EH (cell line): ENCODE results near the gene R3HDM4.
A peak's percentile ranks its signal among the peaks of the same experiment; 100 is the strongest.
"Not testable (repeated sequence)": the region's sequence is repeated elsewhere in the genome, so short reads cannot be mapped to it uniquely, and the experiment has no call there.

Source experiments
- DNase-seq: peaks from one replicate; pipeline ENCODE4 v3.0.0-alpha.2; 2015; ENCODE audit warnings: low read depth

R3HDM4 gene

DNA sequence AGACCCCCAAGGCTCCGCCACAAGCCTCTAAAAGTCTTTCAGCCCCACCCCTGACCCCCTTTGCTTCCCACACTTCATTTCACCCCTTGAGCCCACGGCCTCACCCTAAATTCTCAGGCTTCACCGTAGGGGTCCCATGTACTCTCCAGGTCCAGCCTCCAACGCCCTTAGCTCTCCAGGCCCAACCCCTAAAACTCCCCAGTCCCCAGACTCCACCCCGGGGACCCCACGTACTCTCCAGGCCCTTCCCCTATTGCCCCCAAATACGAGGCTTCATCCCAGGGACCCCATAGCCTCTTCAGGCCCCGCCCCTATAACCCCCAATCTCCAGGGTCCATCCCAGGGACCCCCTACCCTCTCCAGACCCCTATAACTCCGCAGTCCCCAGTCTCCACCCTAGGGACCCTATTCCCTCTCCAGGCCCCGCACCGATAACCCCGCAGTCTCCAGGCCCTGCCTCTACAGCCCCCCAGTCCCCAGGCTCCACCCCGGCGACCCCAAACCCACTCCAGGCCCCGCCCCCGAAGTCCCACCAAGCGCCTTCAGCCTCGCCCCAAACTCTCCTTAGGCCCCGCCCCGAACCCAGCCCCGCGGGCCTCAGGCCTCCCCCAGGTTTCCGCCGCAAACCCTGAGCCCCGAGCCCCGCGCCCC lies 20.7 kb downstream of the R3HDM4 start:
- no peak for DNase-seq

- DNase-seq, result not testable (repeated sequence)
Observed at GRCh38 chr19:891421-892200, 21.4 kb downstream of the R3HDM4 start.

DNA sequence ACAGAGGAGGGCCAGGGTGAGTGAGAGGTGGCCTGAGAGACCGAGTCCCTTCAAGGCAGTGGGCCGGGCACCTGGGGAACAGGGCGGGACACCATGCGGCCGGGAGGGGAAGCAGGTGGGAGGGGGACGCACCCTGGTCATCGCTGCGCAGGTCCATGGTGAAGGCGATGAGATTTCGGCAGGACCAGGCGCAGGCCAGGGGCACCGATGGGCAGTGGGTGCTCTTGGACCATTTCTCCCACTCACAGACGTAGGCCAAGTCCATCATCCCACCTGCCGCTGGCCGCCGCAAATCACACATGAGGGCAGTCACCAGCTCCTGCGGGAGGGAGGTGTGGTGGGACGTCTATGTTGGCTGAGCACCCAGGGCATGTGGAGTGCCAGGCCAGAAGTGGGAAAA lies 22.2 kb downstream of the R3HDM4 start:
- no peak for DNase-seq

GRCh38 chr19:889662-890295 lies 23.2 kb downstream of the R3HDM4 start:
- DNase-seq, result no peak

- DNase-seq, result no peak
Observed at GRCh38 chr19:888581-889385, 24.2 kb downstream of the R3HDM4 start.

GRCh38 chr19:887599-887998 lies 25.4 kb downstream of the R3HDM4 start:
- DNase-seq, result no peak

DNA sequence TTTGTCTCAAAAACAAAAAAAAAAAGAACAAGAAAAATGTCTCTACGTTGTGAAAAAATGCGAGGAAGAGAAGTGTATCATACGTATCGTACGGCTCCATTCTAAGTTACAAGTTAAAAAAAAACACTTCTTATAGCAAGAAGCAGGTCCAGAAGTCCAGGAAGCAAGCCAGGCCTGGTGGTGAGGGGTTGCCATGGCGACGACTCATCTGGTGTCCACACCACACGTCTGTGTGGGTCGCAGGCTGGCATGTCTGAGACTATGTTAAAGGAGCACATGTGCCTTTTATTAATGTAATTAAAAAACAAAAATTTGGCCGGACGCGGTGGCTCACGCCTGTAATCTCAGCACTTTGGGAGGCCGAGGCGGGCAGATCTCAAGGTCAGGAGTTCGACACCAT lies 25.9 kb downstream of the R3HDM4 start:
- peak; percentile 89 for DNase-seq

GRCh38 chr19:885536-886224 lies 27.3 kb downstream of the R3HDM4 start:
- DNase-seq, result no peak

DNA sequence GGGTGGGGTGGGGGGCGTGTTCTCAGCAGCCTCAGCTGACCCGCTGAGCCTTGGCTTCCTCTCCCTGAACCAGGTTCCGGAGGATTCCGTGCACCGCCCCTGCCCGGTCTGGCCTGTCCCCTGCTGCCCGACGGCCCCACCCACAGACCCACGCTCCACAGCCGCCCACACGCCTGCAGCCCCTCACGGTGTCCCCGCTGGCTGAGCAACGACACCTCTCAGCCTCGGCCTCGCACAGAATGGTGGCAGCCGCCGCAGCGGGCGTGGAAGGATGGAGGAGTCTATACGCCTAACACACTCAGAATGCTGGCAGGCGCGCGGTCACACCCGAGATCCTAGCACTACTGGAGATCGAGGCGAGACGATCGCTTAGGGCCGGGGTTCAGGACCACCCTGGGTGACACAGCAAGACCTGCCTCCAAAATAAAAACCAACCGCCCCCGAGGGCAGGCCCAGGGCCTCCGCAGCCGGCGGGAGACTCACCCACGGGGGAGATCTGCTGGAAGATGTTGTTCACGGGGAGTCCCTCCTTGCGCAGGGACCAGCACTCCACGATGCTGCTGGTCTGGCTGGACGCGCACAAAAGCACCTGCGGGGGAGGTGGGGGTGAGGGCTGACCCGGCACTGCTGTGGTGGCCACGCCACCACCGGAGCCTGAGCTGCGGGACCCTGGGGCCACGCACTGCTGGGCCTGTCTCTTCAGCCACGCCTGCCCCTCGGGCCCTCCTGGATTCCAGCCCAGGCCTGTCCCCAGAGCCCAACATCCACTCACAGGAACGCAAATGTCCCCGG lies 28.4 kb downstream of the R3HDM4 start:
- DNase-seq, result no peak

DNA sequence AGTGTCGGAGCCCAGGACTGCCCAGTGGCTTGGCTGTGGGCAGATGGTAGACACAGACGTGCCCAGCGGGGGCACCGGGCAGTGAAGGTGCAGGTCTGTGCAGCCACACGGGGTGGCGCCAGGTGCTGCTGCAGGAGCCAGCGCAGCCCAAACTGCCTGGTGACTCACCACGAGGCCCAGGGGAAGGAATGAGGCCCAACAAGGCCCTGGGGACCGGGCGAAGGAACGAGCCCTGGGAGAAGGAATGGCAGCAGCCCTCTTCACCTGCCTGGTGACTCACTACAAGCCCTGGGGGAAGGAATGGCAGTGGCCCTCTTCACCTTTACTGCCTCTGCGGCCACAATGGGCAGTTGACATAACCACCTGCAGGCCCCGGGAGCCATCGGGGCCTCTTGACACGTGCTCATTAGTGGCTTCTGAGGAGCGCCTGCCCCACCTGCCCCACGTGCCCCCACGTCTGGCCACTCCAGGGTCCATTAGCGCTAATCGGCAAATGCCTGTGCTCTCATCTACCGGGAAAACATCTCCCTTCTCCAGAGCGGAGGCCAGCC lies 29.3 kb downstream of the R3HDM4 start:
- no peak for DNase-seq

DNA sequence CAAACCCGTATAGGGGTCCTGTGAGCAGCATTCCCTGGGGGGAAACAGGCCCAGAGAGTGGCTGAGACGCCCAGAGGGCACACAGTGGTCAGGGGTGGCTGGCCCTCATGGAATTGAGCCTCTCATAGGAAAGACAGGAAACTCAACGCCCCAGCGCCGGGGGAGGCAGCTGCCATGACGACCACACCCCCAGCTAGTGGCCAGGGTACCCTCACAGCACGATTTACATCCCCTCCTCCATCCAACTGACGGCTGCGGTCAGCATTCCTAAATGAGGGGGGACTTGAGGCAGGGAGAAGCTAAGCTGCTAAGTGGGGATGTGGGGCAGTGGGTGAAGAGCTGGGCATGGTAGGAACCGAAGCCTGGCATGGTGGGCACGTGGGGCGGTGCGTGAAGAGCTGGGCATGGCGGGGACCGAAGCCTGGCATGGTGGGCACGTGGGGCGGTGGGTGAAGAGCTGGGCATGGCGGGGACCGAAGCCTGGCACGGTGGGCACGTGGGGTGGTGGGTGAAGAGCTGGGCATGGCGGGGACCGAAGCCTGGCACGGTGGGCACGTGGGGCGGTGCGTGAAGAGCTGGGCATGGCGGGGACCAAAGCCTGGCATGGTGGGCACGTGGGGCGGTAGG lies 30.0 kb downstream of the R3HDM4 start:
- DNase-seq, result no peak

DNA sequence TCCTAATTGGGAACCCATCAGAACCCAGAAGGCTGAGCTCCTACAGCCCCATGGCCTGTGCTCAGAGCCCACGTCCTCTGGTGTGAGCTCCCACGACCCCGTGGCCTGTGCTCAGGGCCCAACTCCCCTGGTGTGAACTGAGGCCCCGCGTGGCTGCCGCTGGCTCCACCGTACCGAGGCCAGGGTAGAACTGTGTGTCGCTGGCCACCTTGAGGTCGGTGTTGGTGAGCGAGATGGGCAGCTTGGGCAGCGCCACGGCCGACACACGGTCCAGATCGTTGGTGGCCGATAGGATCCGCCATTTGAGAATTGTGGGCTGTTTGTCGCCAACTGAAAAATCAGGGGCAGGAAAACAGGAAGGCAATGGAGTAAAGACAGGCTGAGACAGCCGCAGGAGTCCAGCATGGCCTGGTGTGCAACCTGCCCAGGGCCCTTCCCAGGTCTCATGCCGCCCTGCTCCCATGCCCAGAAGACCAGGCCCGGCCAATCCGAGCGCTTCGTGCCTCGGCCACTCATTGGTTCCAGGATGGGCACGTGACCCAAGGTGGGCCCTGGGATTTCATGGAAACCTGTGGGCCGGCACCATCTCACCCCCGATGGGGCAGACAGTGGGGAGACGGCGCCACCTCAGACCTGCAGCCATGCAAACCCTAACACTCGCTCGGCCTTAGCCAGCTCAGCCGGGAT lies 31.5 kb downstream of the R3HDM4 start:
- DNase-seq, result no peak

DNA sequence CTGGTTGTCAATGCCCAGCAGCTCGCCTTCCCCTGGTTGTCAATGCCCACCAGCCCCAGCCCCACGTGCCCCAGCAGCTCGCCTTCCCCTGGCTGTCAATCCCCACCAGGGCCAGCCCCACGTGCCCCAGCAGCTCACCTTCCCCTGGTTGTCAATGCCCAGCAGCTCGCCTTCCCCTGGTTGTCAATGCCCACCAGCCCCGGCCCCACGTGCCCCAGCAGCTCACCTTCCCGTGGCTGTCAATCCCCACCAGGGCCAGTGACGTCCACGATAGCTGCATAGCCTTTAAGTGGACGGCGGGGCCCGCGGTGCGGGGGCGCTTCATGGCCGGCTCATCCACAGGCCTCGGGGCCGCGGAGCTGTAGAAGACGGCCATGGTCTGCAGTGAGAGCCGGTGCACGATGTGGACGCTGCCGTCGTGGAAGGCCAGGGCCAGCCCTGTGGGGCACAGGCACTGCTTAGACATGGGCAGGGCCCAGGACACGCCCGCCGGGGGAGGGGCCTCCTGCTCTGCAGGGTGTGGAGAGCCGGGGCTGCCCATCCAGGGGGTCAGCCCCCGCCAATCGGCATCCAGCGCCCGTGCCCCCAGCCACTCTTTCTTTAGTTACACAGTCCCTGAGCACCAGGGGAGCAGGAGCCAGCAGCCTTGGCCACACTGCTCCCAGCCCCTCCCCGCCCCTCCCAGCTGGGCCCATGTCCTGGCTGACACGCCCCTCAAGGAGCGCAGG lies 33.1 kb downstream of the R3HDM4 start:
- no peak for DNase-seq

DNA sequence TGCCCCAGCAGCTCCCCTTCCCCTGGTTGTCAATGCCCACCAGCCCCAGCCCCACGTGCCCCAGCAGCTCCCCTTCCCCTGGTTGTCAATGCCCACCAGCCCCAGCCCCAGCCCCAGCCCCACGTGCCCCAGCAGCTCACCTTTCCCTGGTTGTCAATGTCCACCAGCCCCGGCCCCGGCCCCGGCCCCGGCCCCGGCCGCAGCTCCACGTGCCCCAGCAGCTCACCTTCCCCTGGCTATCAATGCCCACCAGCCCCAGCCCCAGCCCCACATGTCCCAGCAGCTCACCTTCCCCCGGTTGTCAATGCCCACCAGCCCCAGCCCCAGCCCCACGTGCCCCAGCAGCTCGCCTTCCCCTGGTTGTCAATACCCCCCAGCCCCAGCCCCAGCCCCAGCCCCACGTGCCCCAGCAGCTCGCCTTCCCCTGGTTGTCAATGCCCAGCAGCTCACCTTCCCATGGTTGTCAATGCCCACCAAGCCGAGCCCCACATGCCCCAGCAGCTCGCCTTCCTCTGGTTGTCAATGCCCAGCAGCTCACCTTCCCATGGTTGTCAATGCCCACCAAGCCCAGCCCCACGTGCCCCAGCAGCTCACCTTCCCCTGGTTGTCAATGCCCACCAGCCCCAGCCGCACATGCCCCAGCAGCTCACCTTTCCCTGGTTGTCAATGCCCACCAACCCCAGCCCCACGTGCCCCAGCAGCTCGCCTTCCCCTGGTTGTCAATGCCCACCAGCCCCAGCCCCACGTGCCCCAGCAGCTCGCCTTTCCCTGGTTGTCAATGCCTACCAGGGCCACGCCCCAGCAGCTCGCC lies 34.1 kb downstream of the R3HDM4 start:
- DNase-seq, result not testable (repeated sequence)

DNA sequence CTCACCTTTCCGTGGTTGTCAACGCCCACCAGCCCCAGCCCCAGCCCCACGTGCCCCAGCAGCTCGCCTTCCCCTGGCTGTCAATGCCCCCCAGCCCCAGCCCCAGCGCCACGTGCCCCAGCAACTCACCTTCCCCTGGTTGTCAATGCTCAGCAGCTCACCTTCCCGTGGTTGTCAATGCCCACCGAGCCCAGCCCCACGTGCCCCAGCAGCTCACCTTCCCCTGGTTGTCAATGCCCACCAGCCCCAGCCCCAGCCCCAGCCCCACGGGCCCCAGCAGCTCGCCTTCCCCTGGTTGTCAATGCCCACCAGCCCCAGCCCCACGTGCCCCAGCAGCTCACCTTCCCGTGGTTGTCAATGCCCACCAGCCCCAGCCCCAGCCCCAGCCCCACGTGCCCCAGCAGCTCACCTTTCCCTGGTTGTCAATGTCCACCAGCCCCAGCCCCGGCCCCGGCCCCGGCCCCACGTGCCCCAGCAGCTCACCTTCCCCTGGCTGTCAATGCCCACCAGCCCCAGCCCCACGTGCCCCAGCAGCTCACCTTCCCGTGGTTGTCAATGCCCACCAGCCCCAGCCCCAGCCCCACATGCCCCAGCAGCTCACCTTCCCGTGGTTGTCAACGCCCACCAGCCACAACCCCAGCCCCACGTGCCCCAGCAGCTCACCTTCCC lies 34.9 kb downstream of the R3HDM4 start:
- DNase-seq, result not testable (repeated sequence)

DNA sequence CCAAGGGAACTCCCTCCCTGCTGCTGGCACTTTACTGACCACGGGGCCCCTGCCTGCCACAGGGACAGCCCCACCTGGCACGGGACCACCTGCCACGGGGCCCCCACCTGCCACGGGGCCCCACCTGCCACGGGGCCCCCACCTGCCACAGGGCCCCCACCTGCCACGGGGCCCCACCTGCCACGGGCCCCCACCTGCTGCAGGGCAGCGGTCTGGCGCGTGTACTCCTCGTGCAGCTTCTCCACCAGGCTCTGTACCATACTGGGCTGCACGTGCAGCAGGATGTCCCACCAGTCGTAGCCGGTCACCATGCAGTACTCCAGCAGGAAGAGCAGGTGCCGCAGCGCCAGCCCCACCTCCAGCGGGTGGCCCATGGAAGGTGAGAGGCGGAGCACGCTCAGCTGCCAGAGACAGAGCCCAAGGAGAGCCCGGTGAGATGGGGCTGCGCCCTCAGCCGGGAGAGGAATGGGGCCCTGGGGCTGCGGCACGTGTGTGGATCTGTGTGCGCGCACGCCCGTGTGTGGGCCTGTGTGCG lies 36.2 kb downstream of the R3HDM4 start:
- DNase-seq, result no peak

GRCh38 chr19:876089-876488 lies 36.9 kb downstream of the R3HDM4 start:
- no peak for DNase-seq
